Left lobe of liver (tissue), 2 donors: Measurements from ENCODE around the gene CEP95. TPM values are rescaled to one million over a fixed set of nuclear protein-coding genes. Genes with fewer than 3 reads are reported as not detected.
"Not testable (repeated sequence)": the region's sequence is repeated elsewhere in the genome, so short reads cannot be mapped to it uniquely, and the experiment has no call there.

Experiments
- ATAC-seq: fragments of 200-7000 bp; cut with Tn5 transposase; one replicate; pipeline ENCODE4 v1.9.1; 2020; ENCODE audit warnings: mild to moderate bottlenecking, moderate library complexity
- DNase-seq: peaks from one replicate; pipeline ENCODE4 v3.0.0-alpha.2; 2020; ENCODE audit warnings: low spot score
- total RNA-seq: library from RNA; stranded (reverse); gene quantifications from one replicate; pipeline ENCODE4 v1.2.1, GENCODE V29; 2021
- donor health status: DM: no; HTN: no; CAD: no; lungs with moderate emphysema.
- donor health status: DM: no; HTN: yes; CAD: no.

CEP95 gene
- total RNA-seq, 1 donor from 2014 or later: 11.1 TPM

- ATAC-seq (no peak), DNase-seq (no peak)
Observed at GRCh38 chr17:64565563-64565962, 58.8 kb downstream of the CEP95 start.

- ATAC-seq (no peak), DNase-seq (no peak)
Observed at GRCh38 chr17:64571746-64572145, 65.0 kb downstream of the CEP95 start.

GRCh38 chr17:64572682-64573154 lies 65.9 kb downstream of the CEP95 start:
- DNase-seq (no peak), ATAC-seq (no peak)

- no peak for ATAC-seq
Observed at GRCh38 chr17:64573214-64573613, 66.4 kb downstream of the CEP95 start.

GRCh38 chr17:64574646-64575045 lies 67.9 kb downstream of the CEP95 start:
- ATAC-seq: no peak
- DNase-seq: no peak

More at GRCh38 chr17:64573214-64573613, 66.4 kb downstream of the CEP95 start:
- no peak for DNase-seq

- DNase-seq: no peak
- no peak for ATAC-seq
Observed at GRCh38 chr17:64575431-64575830, 68.7 kb downstream of the CEP95 start.

GRCh38 chr17:64577025-64577424 lies 70.2 kb downstream of the CEP95 start:
- not testable (repeated sequence) for DNase-seq, ATAC-seq

- no peak for ATAC-seq
- DNase-seq: no peak
Observed at GRCh38 chr17:64579917-64580316, 73.1 kb downstream of the CEP95 start.

GRCh38 chr17:64580384-64581315 lies 73.9 kb downstream of the CEP95 start:
- no peak for DNase-seq
- no peak for ATAC-seq

GRCh38 chr17:64583038-64583437 lies 76.3 kb downstream of the CEP95 start:
- ATAC-seq (no peak), DNase-seq (no peak)

- no peak for DNase-seq
Observed at GRCh38 chr17:64585146-64585545, 78.4 kb downstream of the CEP95 start.

More at GRCh38 chr17:64585146-64585545, 78.4 kb downstream of the CEP95 start:
- no peak for ATAC-seq

Other genes starting within 250 kb of the CEP95 start
- gene TEX2, start 243.7 kb upstream of the CEP95 start, total RNA-seq: 35.1 TPM
- gene PECAM1, start 116.1 kb upstream of the CEP95 start, total RNA-seq: 20.2 TPM
- gene MILR1, start 57.9 kb upstream of the CEP95 start, total RNA-seq: 0.33 TPM
- gene POLG2, start 9.9 kb upstream of the CEP95 start, total RNA-seq: 9.0 TPM
- gene DDX5, start 688 bp upstream of the CEP95 start, total RNA-seq: 245 TPM
- 2.2 TPM for gene SMURF2, start 155.3 kb downstream of the CEP95 start, total RNA-seq